Skeletal muscle tissue (tissue), 4 donors: Measurements from ENCODE around the gene PPM1N. TPM values are rescaled to one million over a fixed set of nuclear protein-coding genes. Genes with fewer than 3 reads are reported as not detected.
A peak's percentile ranks its signal among the peaks of the same experiment; 100 is the strongest.

Experiments
- H3K27ac ChIP-seq: one replicate; pipeline ENCODE4 v1.7.0; 2013; ENCODE audit warnings: mild to moderate bottlenecking, low read depth, low read length, inconsistent platforms
- H3K27me3 ChIP-seq, 3 donors: one replicate each; pipeline ENCODE4 v1.7.0; 2013; ENCODE audit warnings: low read length in 3 of 3; ENCODE audit not compliant: control insufficient read depth in 3 of 3, insufficient read depth in 3 of 3
- H3K36me3 ChIP-seq, 3 donors: one replicate each; pipeline ENCODE4 v1.7.0; 2013; ENCODE audit warnings: low read length in 3 of 3; ENCODE audit not compliant: control insufficient read depth in 3 of 3, insufficient read depth in 3 of 3
- H3K4me1 ChIP-seq, 3 donors: one replicate each; pipeline ENCODE4 v1.7.0; 2013; ENCODE audit warnings: low read length in 3 of 3, mild to moderate bottlenecking in 3 of 3; ENCODE audit not compliant: control insufficient read depth in 3 of 3, insufficient read depth in 3 of 3
- H3K4me3 ChIP-seq, 3 donors: one replicate each; pipeline ENCODE4 v1.7.0; 2013; ENCODE audit warnings: low read length in 3 of 3
- H3K9ac ChIP-seq, 3 donors: one replicate each; pipeline ENCODE4 v1.7.0; 2013; ENCODE audit warnings: low read length in 3 of 3, mild to moderate bottlenecking in 3 of 3, moderate library complexity in 2 of 3, low read depth in 1 of 3
- H3K9me3 ChIP-seq, 3 donors: one replicate each; pipeline ENCODE4 v1.7.0; 2013; ENCODE audit warnings: low read length in 3 of 3; ENCODE audit not compliant: control insufficient read depth in 3 of 3
- total RNA-seq: library from RNA; depleted of rRNA; stranded (reverse); fragments of >200 nt; gene quantifications from one replicate; pipeline ENCODE4 v1.2.3, GENCODE V29; 2014
- donor health status: Osteomylitis.

Gene PPM1N
- total RNA-seq, 1 donor from 2014 or later: 0.52 TPM

- Histone ChIP-seq H3K27ac (no peak overlapping the region), H3K4me3 (no peak overlapping the region), H3K36me3 (peaks cover 9 to 17% (median 12%) of the 10 kb centered on the region in 3 donors), H3K9me3 (no peaks in the 10 kb centered on the region), H3K27me3 (no peaks in the 10 kb centered on the region), H3K9ac (peak overlapping the region in 1 of 3 donors; percentile 16), H3K4me1 (peaks cover 11 to 27% (median 19%) of the 10 kb centered on the region in 3 donors)
Observed at GRCh38 chr19:45488708-45489107, 9.5 kb upstream of the PPM1N start.

- Histone ChIP-seq H3K4me3 (no peak overlapping the region), H3K27ac (no peak overlapping the region), H3K27me3 (peaks cover 0 to 5% (median 0%) of the 10 kb centered on the region in 3 donors), H3K36me3 (peaks cover 9 to 17% (median 12%) of the 10 kb centered on the region in 3 donors), H3K9ac (no peak overlapping the region), H3K9me3 (no peaks in the 10 kb centered on the region), H3K4me1 (peaks cover 11 to 27% (median 19%) of the 10 kb centered on the region in 3 donors)
Observed at GRCh38 chr19:45489216-45489855, 8.9 kb upstream of the PPM1N start.

- H3K27ac ChIP-seq: peak overlapping the region; percentile 99
- H3K9me3 ChIP-seq: no peaks in the 10 kb centered on the region
- H3K4me3 ChIP-seq: peak overlapping the region; percentile 89 to 91 (median 89)
- peak overlapping the region; percentile 95 to 99 (median 98) for H3K9ac ChIP-seq
- peaks cover 15 to 38% (median 26%) of the 10 kb centered on the region in 3 donors for H3K4me1 ChIP-seq
- H3K27me3 ChIP-seq: peaks cover 0 to 16% (median 8%) of the 10 kb centered on the region in 3 donors
- H3K36me3 ChIP-seq: peaks cover 8 to 12% (median 12%) of the 10 kb centered on the region in 3 donors
Observed at GRCh38 chr19:45492137-45492626, 6.1 kb upstream of the PPM1N start.

- Histone ChIP-seq H3K27ac (peak overlapping the region; percentile 99), H3K9me3 (no peaks in the 10 kb centered on the region), H3K4me1 (peaks cover 19 to 40% (median 25%) of the 10 kb centered on the region in 3 donors), H3K4me3 (peak overlapping the region; percentile 89 to 91 (median 89)), H3K36me3 (peaks cover 8 to 12% (median 11%) of the 10 kb centered on the region in 3 donors), H3K9ac (peak overlapping the region; percentile 95 to 99 (median 98)), H3K27me3 (peaks cover 0 to 18% (median 8%) of the 10 kb centered on the region in 3 donors)
Observed at GRCh38 chr19:45492627-45493470, 5.4 kb upstream of the PPM1N start.

GRCh38 chr19:45494261-45494916, 3.9 kb upstream of the PPM1N start:
- Histone ChIP-seq H3K27ac (no peak overlapping the region), H3K4me1 (peaks cover 23 to 50% (median 37%) of the 10 kb centered on the region in 3 donors), H3K27me3 (peaks cover 4 to 29% (median 9%) of the 10 kb centered on the region in 3 donors), H3K9ac (no peak overlapping the region), H3K36me3 (peaks cover 0 to 2% (median 2%) of the 10 kb centered on the region in 3 donors), H3K9me3 (no peaks in the 10 kb centered on the region), H3K4me3 (no peak overlapping the region)

GRCh38 chr19:45495178-45495577, 3.1 kb upstream of the PPM1N start:
- Histone ChIP-seq H3K27ac (no peak overlapping the region), H3K36me3 (peaks cover 0 to 2% (median 0%) of the 10 kb centered on the region in 3 donors), H3K9me3 (no peaks in the 10 kb centered on the region), H3K4me3 (no peak overlapping the region), H3K4me1 (peaks cover 23 to 51% (median 37%) of the 10 kb centered on the region in 3 donors), H3K27me3 (peaks cover 7 to 29% (median 14%) of the 10 kb centered on the region in 3 donors), H3K9ac (no peak overlapping the region)

- H3K9ac ChIP-seq: peak overlapping the region in 2 of 3 donors; percentile 60 to 62
- H3K27me3 ChIP-seq: peaks cover 7 to 35% (median 14%) of the 10 kb centered on the region in 3 donors
- H3K27ac ChIP-seq: no peak overlapping the region
- peak overlapping the region; percentile 55 to 70 (median 64) for H3K4me3 ChIP-seq
- H3K4me1 ChIP-seq: peaks cover 23 to 49% (median 37%) of the 10 kb centered on the region in 3 donors
- no peaks in the 10 kb centered on the region for H3K9me3 ChIP-seq
- H3K36me3 ChIP-seq: peaks cover 0 to 2% (median 0%) of the 10 kb centered on the region in 3 donors
Observed at GRCh38 chr19:45496349-45496953, 1.8 kb upstream of the PPM1N start.

GRCh38 chr19:45497791-45498190, 452 bp upstream of the PPM1N start:
- Histone ChIP-seq H3K27me3 (peaks cover 7 to 39% (median 14%) of the 10 kb centered on the region in 3 donors), H3K4me3 (no peak overlapping the region), H3K27ac (no peak overlapping the region), H3K36me3 (no peaks in the 10 kb centered on the region), H3K9ac (no peak overlapping the region), H3K4me1 (peaks cover 23 to 38% (median 32%) of the 10 kb centered on the region in 3 donors), H3K9me3 (no peaks in the 10 kb centered on the region)
